ENCODE results near the gene HSH2D.

The HSH2D gene

GRCh38 chr19:16185123-16185767 is 41.8 kb downstream of the HSH2D start, which contains the start of gene FAM32A:
Gene FAM32A, plus strand, starts transcription at chr19:16185410. Its CDS starts 33 bp downstream, at chr19:16185443.
- Histone ChIP-seq H3K4me3 (peak within 1 kb of the TSS; percentile 85), H3K27ac (peak within 1 kb of the TSS; percentile 68 to 80)
- no peak for TF ChIP-seq CTCF (IDR thresholded peaks at IDR 0.05)
- peak; percentile 99 for DNase-seq (ENCODE audit: low spot score)

DNA sequence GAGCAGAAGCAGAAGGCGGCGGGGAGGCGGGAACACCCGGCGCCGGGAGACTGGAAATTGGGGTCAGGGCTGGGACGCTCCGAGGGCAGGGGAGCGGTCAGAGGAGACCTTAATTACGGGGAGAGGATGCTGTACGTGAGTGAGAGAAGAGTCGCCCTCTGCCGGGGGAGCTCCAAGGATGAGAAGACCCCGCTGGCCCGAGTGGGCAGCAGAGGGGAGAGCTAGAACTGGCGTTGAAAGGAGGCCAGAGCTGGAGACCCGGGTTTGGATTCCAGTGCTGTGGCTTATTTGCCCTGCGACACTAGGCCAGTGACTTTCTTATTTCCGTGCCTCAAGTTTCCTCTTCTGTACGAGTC is 42.3 kb downstream of the HSH2D start:
- Histone ChIP-seq H3K4me3 (peak overlapping the region; percentile 85), H3K27ac (peak overlapping the region; percentile 68 to 80)
- TF ChIP-seq CTCF (IDR thresholded peaks at IDR 0.05): no peak
- DNase-seq (ENCODE audit: low spot score): no peak

DNA sequence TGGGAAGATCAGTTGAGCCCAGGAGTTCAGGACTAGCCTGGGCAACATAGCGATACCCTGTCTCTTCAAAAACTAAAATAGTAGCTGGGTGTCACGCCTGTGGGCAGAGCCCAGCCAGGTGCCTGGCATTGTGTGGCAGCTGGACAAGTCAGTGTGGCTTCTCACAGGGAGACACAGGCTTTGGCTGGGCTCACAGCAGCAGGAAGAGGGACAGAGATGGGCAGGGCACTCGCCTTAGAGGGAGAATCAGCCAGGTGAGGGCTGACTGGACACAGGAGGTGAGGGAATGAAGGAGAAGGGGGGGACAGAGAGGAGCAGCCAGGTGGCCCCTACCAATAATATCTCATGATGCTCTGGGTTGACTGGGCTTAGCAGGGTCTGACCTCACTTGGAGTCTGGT is 45.0 kb downstream of the HSH2D start:
- no peak overlapping the region for H3K27ac ChIP-seq
- H3K4me3 ChIP-seq: no peak overlapping the region
- no peak for DNase-seq (ENCODE audit: low spot score)
- TF ChIP-seq CTCF (IDR thresholded peaks at IDR 0.05): no peak

DNA sequence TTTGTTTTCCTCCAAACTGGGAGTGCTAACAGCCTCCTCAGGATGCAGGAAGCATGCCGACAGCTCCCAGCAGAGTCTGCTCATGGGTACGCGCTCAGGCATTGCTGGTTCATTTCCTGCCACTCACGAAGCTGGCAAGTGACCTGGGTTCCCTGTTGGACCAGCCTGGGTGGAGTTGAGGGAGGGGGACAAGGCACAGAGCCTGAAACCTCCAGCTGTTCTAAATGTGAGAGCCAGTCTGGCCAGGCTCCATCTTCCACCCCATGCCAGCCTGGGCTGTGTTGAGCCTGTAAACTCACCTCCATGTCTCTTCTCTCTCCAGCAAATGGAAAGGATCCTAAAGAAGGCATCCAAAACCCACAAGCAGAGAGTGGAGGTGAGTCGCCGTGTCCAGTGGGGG is 46.7 kb downstream of the HSH2D start:
- H3K27ac ChIP-seq: no peak overlapping the region
- H3K4me3 ChIP-seq: no peak overlapping the region
- DNase-seq (ENCODE audit: low spot score): no peak
- no peak for TF ChIP-seq CTCF (IDR thresholded peaks at IDR 0.05)

DNA sequence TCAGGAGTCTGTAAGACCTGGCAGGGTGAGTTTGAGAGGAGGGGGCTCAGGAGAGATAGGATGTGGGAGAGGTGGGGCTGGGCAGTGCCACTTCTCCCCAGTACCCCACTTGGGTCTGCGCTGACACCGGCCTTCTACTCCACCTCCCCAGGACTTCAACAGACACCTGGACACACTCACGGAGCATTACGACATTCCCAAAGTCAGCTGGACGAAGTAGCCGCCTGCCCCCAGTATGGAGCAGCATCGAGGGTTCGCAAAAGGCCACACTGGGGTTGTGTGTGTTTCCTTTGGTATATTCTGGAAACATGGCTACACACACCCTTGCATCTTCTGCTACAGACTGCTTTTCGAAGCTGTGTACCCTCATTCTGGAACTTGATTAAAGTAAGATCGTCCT is 47.3 kb downstream of the HSH2D start:
- DNase-seq (ENCODE audit: low spot score): no peak
- Histone ChIP-seq H3K27ac (no peak overlapping the region), H3K4me3 (no peak overlapping the region)
- TF ChIP-seq CTCF (IDR thresholded peaks at IDR 0.05): no peak

DNA sequence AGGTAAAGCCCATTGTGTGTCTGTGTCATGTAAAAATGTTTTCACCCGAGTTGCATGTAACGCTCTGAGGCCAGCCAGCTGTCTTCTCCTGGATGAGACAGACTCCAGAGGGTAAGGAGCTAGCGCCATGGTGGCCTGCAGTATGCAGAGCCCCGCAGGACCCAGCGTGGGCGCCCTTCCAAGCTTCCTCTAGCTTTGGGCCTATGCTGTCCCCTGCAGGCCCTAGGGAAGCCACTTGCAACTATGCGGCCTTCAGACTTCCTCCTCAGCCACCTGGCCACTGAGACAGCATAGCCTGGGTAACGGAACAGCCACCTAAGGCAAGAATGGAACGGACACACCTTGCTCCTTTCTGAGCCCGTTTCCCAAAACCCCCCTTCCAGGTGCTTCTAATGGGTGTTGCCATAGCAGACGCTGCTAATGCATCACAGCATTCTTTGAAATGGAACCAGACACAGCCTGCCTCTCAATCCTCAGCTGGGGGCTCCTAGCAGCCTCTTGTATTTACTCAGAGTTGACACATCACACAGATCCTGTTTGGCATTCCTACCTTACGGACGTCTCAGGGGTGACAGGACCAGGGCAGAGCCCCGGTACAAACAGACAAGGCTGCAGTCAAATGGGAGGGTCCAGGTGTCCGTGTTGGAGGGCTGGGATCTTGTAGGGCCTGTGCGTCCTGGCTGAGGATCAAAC is 47.9 kb downstream of the HSH2D start:
- H3K27ac ChIP-seq: no peak overlapping the region
- no peak for TF ChIP-seq CTCF (IDR thresholded peaks at IDR 0.05)
- H3K4me3 ChIP-seq: no peak overlapping the region
- peak; percentile 38 for DNase-seq (ENCODE audit: low spot score)

DNA sequence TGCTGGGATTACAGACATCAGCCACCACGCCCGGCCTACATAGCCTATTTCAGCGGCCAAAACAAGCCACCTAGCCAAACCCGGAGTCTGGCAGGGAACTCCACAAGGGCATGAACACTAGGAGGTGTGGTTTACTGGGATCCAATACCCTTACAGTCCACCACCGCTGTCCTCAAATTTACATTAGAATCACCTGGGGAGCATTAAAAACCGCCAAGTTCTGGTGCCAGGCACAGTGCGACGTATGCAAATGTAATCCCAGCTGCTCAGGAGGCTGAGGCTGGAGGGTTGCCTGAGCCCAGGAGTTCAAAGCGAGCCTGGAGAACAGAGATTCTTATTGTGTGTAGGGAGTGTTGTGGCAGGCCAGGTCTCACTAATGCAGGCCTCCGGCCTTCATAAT is 50.0 kb downstream of the HSH2D start:
- TF ChIP-seq CTCF (IDR thresholded peaks at IDR 0.05): no peak
- Histone ChIP-seq H3K4me3 (no peak overlapping the region), H3K27ac (no peak overlapping the region)
- DNase-seq (ENCODE audit: low spot score): no peak
